ENCODE measurements around the gene STT3B.

STT3B gene

GRCh38 chr3:31661286-31661685, 128.6 kb downstream of the STT3B start:
- FAIRE-seq: no peak

DNA sequence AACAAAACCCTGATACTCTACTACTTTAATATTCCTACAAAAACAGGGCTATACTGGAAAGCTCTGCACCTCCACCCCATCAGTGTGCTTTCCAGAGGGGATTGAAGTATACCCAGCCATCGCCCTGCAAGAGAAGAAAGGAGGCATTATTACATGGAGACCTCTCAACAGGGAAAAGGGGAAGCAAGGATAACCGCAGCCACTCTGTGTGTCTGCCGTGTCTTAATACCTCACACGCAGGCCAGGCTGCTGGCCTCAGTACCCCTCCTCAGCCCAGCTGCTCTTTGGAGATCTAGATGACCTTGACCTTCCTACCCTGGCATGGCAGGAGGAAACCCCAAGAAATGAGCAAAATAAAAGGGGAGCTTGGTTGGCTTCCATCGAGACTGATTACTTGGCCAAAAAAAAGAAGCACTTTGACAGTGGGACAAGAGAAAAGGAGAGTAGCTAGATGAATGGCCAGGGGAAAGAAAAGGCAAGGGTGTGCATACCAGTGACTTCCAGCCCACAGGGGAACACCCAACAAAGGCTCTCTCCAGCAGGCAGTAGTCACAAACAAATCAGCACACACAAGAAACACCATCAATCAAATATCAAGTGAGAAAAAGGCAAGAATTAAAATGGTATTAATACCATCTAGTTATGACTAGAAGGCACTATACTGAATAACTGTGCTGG, 129.4 kb downstream of the STT3B start:
- FAIRE-seq: no peak

DNA sequence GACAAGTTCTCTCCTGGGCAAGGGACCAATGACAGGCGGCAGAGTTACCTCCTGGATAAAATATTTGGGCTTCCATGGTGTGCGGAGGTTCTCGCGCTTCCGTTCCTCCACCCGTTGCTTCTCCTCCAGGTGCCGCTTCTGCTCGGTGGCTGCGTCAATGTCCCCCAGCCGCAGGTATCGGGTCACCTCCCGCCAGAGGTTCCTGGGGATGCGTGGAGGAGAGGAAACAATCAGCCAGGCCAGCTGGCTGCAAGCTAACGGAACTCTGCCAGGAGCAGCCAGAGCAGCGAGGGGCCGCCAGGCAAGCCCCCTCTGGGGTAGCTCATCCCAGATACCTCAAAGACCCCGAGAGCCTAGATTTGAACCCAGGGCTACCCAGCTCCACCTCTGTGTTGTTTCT, 131.3 kb downstream of the STT3B start:
- FAIRE-seq: no peak

DNA sequence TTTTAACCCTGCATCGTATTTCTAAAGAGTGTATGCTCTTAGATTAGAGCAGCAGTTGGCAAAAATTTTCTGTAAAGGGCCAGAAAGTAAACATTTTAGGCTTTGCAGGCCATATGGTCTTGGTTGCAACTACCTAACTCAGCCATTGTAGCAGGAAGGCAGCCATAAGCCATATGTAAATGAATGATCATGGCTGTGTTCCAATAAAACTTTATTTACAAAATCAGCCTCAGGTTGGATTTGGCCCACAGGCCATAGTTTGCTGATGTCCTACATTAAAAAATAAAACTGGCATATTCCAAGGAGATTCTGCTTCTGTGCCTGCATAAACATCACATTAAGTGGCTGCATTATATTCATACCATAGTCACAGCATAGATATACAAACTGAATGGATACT, 134.9 kb downstream of the STT3B start:
- no peak for FAIRE-seq

DNA sequence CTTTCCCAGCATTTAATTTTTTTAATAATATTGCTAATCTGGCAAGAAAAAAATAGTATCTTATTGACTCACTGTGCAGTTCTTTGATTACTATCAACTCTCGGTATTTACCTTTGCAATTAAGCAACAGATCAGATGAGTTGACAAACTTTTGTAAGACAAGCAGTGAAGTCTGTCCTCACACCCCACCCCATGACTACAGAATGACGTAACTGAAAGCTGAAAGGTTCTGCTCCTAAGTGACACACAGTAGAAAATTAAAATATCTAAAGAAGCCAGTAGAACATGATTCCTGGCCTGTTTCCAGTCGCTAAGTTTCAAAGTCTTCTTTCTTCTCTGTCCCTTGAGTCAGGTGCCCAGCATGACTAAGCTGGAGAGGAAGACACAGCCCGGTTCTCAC, 135.5 kb downstream of the STT3B start:
- FAIRE-seq: no peak

DNA sequence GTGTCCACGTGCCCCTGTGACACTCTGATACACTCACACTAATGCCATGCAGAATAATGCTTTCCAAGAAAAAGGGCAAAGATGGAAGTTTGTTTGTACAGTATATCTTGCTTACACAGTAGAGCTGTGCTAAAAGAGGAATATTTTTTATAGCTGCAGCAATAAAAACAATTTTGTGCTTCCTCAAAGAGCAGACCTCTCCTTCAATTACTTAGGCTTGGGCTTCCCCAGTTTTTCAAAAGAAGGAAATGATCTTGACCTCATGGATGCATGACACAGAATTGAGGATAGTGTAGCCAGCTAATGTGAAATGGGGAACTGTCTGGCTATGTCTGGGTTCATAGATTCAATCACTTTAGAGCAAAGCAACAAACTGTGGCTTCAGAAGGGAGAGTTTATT, 137.4 kb downstream of the STT3B start:
- no peak for FAIRE-seq

GRCh38 chr3:31670722-31671121, 138.0 kb downstream of the STT3B start:
- no peak for FAIRE-seq

DNA sequence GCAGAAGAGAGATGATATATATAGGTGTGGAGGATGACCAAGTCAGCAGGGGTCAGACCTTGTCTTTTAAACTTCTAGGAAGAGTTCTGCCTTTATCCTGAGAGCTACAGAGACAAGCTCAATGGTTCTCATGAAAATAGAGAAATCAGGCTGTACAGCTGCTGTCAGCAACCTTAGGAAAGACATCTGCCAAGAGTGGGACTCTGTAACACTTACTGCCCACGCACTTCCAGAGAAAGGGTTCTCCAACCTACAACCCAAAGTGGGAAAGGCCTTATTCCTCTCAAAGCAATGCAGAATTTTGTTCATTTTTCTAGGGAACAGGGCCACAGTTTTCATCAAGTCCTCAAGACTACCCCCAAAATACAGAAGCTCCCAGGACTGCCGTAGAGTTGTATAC, 138.7 kb downstream of the STT3B start:
- FAIRE-seq: no peak

DNA sequence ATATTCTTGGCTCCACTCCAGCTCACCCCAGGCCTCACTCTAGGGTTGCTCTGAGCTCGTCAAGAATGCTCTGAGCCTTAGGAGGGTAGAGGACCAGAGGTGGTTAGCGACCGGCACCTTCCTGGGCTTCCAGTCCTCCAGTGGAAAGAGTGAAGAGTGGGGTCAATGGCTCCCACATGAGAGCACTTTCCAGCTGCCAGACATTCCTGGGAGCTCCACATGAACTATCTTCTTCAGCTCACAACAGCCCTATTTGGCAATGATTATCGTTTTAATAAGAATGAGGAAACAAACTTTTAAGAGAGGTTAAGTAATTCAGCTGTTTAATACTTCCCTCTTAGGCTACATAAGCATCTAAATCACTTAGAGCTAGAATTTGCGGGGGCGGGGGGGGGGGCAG, 139.3 kb downstream of the STT3B start:
- FAIRE-seq: no peak

DNA sequence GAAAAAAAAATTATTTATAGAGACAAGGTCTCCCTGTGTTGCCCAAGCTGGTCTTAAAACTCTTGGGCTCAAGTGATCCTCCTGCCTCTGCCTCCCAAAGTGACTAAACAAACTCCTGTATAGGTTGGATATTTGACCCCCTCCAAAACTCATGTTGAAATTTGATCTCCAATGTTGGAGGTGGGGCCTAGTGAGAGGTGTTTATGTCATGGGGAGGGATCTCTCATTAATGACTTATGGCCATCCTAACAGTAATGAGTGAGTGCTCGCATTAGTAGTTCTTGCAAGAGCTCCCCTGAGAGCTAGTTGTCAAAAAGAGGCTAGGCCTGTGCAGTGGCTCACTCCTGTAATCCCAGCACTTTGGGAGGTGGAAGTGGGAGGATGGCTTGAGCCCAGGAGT, 141.2 kb downstream of the STT3B start:
- no peak for FAIRE-seq

GRCh38 chr3:31676556-31676955, 143.8 kb downstream of the STT3B start:
- FAIRE-seq: no peak

DNA sequence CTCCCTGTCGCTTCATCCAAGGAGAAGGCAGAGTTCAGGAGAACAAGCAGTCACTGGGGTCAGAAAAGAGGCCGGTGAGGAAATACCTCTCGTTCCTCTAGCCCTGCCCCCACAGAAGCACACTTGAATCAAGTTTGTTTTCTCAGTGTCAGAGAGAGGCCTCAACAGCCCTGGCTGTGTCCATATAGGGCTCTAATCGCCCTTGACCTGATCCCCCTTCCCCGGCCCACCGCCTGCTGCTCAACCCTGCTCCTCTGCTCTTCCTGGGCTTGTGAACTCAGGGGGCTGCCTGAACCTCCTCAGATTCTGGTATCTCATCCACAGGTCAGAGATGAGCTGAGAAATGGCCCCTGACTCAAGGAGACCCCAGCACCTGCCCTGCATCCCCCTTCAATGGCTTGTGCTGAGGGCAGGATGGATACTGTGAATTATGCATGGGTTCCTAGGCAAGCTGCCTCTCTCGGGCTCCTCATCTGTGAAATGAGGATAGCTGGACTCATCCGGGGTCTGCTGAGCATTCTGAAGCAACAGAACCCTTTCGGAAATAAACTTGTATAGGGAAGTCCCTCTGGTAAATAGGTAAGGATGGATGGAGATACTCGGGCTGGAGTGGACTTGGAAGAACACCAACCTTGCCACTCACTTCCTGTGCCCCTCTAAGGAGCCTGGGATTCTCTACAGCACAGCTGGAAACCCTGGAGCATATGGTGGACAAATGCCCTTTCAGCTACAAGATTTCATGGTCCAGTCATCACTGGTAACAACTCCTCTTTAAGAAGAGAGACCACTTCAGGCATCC, 147.5 kb downstream of the STT3B start:
- FAIRE-seq: no peak

All from TTC549 (cell line).